Endothelial cell of umbilical vein (primary cell): ENCODE data around the gene MYH9. TPM values are rescaled to one million over a fixed set of nuclear protein-coding genes. Genes with fewer than 3 reads are reported as not detected.
A peak's percentile ranks its signal among the peaks of the same experiment; 100 is the strongest.

Source experiments
- BruUV-seq: library from RNA; stranded (reverse); fragments of 400-500 nt; replicated peaks from 2 replicates; lab custom pipeline; 2021; lab: Mats Ljungman, UMichigan
- CTCF ChIA-PET: fragments of 300-600, 350-600 bp; sonication (Branson Sonifier 250); formaldehyde crosslinking; loops from one replicate; lab custom pipeline; 2021; ENCODE audit warnings: antibody characterized with exemption, inconsistent platforms; lab: Charles Lee
- POLR2A ChIA-PET: fragments of 300-600, 350-600 bp; sonication (Branson Sonifier 250); formaldehyde crosslinking; loops from one replicate; lab custom pipeline; 2021; ENCODE audit warnings: antibody characterized with exemption, inconsistent platforms; lab: Charles Lee
- DNase-seq: peaks from one replicate; pipeline ENCODE4 v3.0.0-alpha.2; 2011; ENCODE audit warnings: low read depth, low spot score
- FAIRE-seq: peaks from 2 replicates; lab custom pipeline; 2011; peaks lifted over from hg19 to GRCh38; lab: Jason Lieb, UNC
- H2AFZ ChIP-seq: 2 replicates; pipeline ENCODE4 v1.6.0; 2012; ENCODE audit warnings: low read depth, low read length, control low read depth, inconsistent platforms
- H3K27ac ChIP-seq: 2 replicates; pipeline ENCODE4 v1.5.1; 2011; ENCODE audit warnings: low read depth, mild to moderate bottlenecking, control low read depth, low read length, moderate library complexity; ENCODE audit not compliant: insufficient read depth
- H3K27me3 ChIP-seq, 2 experiments: 2 replicates each; pipeline versions ENCODE4 v1.6.0 to v1.6.1; 2011; ENCODE audit warnings: low read length in 2 of 2, mixed read lengths in 1 of 2; ENCODE audit not compliant: control insufficient read depth in 2 of 2, insufficient read depth in 2 of 2
- H3K36me3 ChIP-seq, 2 experiments: 2 replicates in 1 of 2; 3 replicates in 1 of 2; pipeline ENCODE4 v1.5.1; 2011; ENCODE audit warnings: low read length in 2 of 2, mild to moderate bottlenecking in 1 of 2, moderate library complexity in 1 of 2; ENCODE audit not compliant: control insufficient read depth in 2 of 2, insufficient read depth in 2 of 2; ENCODE audit errors: extremely low read depth in 1 of 2
- H3K4me1 ChIP-seq: 3 replicates; pipeline ENCODE4 v1.5.1; 2011; ENCODE audit warnings: mild to moderate bottlenecking, low read length; ENCODE audit not compliant: control insufficient read depth, insufficient read depth; ENCODE audit errors: extremely low read depth
- H3K4me2 ChIP-seq: 2 replicates; pipeline ENCODE4 v1.6.1; 2011; ENCODE audit warnings: low read length, control low read depth, mixed read lengths; ENCODE audit not compliant: insufficient read depth
- H3K4me3 ChIP-seq, 3 experiments: fragments of 200-600 bp in 1 of 3; sonication (generic), shearing (Covaris generic) in 1 of 3; replicated peaks in 1 of 3; 2 replicates each; pipeline ENCODE4 v1.5.1; 2011 to 2016; ENCODE audit warnings: control low read depth in 3 of 3, low read length in 3 of 3, mild to moderate bottlenecking in 2 of 3, inconsistent platforms in 1 of 3, low read depth in 1 of 3, moderate library complexity in 1 of 3; ENCODE audit not compliant: insufficient read depth in 1 of 3
- H3K79me2 ChIP-seq: 2 replicates; pipeline ENCODE4 v1.6.0; 2012; ENCODE audit warnings: low read length, inconsistent platforms; ENCODE audit not compliant: control insufficient read depth, insufficient read depth
- H3K9ac ChIP-seq: replicated peaks from 2 replicates; pipeline ENCODE3; 2011; ENCODE audit warnings: low read length, control low read depth; ENCODE audit not compliant: insufficient read depth; ENCODE audit errors: extremely low read depth
- H3K9me1 ChIP-seq: replicated peaks from 3 replicates; pipeline ENCODE4 v1.6.0; 2011; ENCODE audit warnings: mild to moderate bottlenecking, low read length; ENCODE audit not compliant: control insufficient read depth, insufficient read depth; ENCODE audit errors: extremely low read depth
- H3K9me3 ChIP-seq: replicated peaks from 2 replicates; pipeline ENCODE4 v1.5.1; 2012; ENCODE audit warnings: low read length, inconsistent platforms; ENCODE audit not compliant: control insufficient read depth, insufficient read depth
- H4K20me1 ChIP-seq: replicated peaks from 2 replicates; pipeline ENCODE3; 2011; ENCODE audit warnings: mild to moderate bottlenecking, low read length; ENCODE audit not compliant: control insufficient read depth, insufficient read depth; ENCODE audit errors: extremely low read depth
- EZH2 ChIP-seq: IDR thresholded peaks from 2 replicates; pipeline ENCODE4 v1.6.1; 2012; ENCODE audit warnings: borderline replicate concordance, low read depth, mild to moderate bottlenecking, moderate library complexity, low read length, inconsistent platforms; ENCODE audit not compliant: severe bottlenecking
- FOS ChIP-seq: IDR thresholded peaks from 2 replicates; pipeline ENCODE4 v1.6.1; 2011; ENCODE audit warnings: mild to moderate bottlenecking, low read length, moderate library complexity, borderline replicate concordance; ENCODE audit not compliant: insufficient read depth
- GATA2 ChIP-seq: IDR thresholded peaks from 2 replicates; pipeline ENCODE4 v1.7.0; 2011; ENCODE audit warnings: low read depth, mild to moderate bottlenecking, moderate library complexity, mixed read lengths, low read length; ENCODE audit not compliant: insufficient read length, insufficient read depth
- JUN ChIP-seq: IDR thresholded peaks from 2 replicates; pipeline ENCODE4 v1.6.1; 2011; ENCODE audit warnings: borderline replicate concordance, low read depth; ENCODE audit not compliant: insufficient read length, insufficient read depth
- MAX ChIP-seq: IDR thresholded peaks from 2 replicates; pipeline ENCODE4 v1.6.1; 2011; ENCODE audit not compliant: insufficient read depth, insufficient read length
- MYC ChIP-seq: IDR thresholded peaks from one replicate; pipeline ENCODE4 v1.6.1; 2011; ENCODE audit warnings: mild to moderate bottlenecking, low read depth, low read length
- POLR2A ChIP-seq: IDR thresholded peaks from 2 replicates; pipeline ENCODE4 v1.6.1; 2012; ENCODE audit warnings: low read depth, mild to moderate bottlenecking, control low read depth, low read length
- POLR2AphosphoS5 ChIP-seq: IDR thresholded peaks from 2 replicates; pipeline ENCODE4 v1.6.1; 2012; ENCODE audit warnings: low read depth, mild to moderate bottlenecking, control low read depth, low read length, moderate library complexity; ENCODE audit not compliant: insufficient read depth
- dilution Hi-C: fragments of 300-500 bp; cut with MboI; formaldehyde crosslinking; loops from one replicate; pipeline ENCODE4 v1.15.0; 2019; ENCODE audit warnings: low sequenced_read_pairs; ENCODE audit not compliant: extremely low pct_ligation_motif_present
- intact Hi-C: fragments of 100-400 bp; cut with micrococcal nuclease; formaldehyde crosslinking; loops from one replicate; pipeline ENCODE4 v1.10.0; 2022
- polyA plus RNA-seq, 4 experiments: library from polyadenylated mRNA; depleted of rRNA in 3 of 4; stranded (reverse) in 3 of 4; unstranded in 1 of 4; fragments of >200 nt; gene quantifications; 2 replicates each; pipeline versions ENCODE4 v1.2.1 to v1.2.3, GENCODE V29; 2011 to 2012; ENCODE audit warnings: missing spikeins in 1 of 4
- total RNA-seq: library from RNA; stranded (reverse); gene quantifications from 2 replicates; pipeline ENCODE4 v1.2.3, GENCODE V29; 2021
- TF ChIP-seq, protein P1 (sequence below), 2 donors: IDR thresholded peaks; 1 replicate in 1 of 2; 2 replicates in 1 of 2; pipeline ENCODE4 v1.5.1; 2011; ENCODE audit warnings: low read length in 2 of 2, mild to moderate bottlenecking in 2 of 2, moderate library complexity in 2 of 2, control low read depth in 1 of 2, inconsistent platforms in 1 of 2, low read depth in 1 of 2; ENCODE audit not compliant: insufficient read depth in 1 of 2; ENCODE audit errors: extremely low read depth in 1 of 2

MYH9 gene
- total and polyA plus RNA-seq, 2 donors (not counting 3 experiments of a cell fraction or from before 2014, with no cell fraction given), result 188 to 1,413 TPM

- Histone ChIP-seq H3K79me2 (peaks cover 96% of the 10 kb centered on the region), H3K4me1 (peaks cover 85% of the 10 kb centered on the region), H3K4me2 (peak overlapping the region; percentile 5), H3K9me1 (no peaks in the 10 kb centered on the region), H2AFZ (no peak overlapping the region), H3K27ac (peak overlapping the region; percentile 60), H4K20me1 (no peaks in the 10 kb centered on the region), H3K27me3 (no peaks in the 10 kb centered on the region), H3K9me3 (no peaks in the 10 kb centered on the region), H3K36me3 (peaks cover under 1 to 13% of the 10 kb centered on the region in 2 experiments), H3K4me3 (no peak overlapping the region), H3K9ac (peak overlapping the region; percentile 50)
- dilution Hi-C loops (no loop called here), intact Hi-C loops (loop anchor here (1.0 to 5.0 kb wide), 3 partner anchors 9 to 35 kb away; partner anchors contain the start of gene MYH9)
- FAIRE-seq (no peak), DNase-seq (no peak)
- ChIA-PET POLR2A (interaction anchor here (0.6 to 1.4 kb wide), 5 partner anchors 9 to 69 kb away, joined by 3 to 6 read pairs (median 4); no protein-coding TSS in a partner anchor), CTCF (interaction anchor here (0.7 to 3.4 kb wide), 11 partner anchors 9 to 118 kb away, joined by 3 to 14 read pairs (median 4); no protein-coding TSS in a partner anchor)
- peak; percentile 10 for TF ChIP-seq MYC
- peak; percentile 6 for TF ChIP-seq POLR2A
- TF ChIP-seq EZH2, result no peak
- BruUV-seq, result no TSS peak
Observed at GRCh38 chr22:36351921-36352802, 35.6 kb downstream of the MYH9 start.

- peak overlapping the region; percentile 50 for H3K9ac ChIP-seq
- H2AFZ ChIP-seq, result no peak overlapping the region
- no peak overlapping the region for H3K4me3 ChIP-seq
- ChIA-PET POLR2A (interaction anchor here (0.8 to 1.0 kb wide), 2 partner anchors 14 to 18 kb away, joined by 3 to 4 read pairs; no protein-coding TSS in a partner anchor), CTCF (interaction anchor here (0.8 to 3.4 kb wide), 8 partner anchors 8 to 120 kb away, joined by 3 to 14 read pairs (median 6); no protein-coding TSS in a partner anchor)
- FAIRE-seq (peak; percentile 71), DNase-seq (peak; percentile 56)
- no peaks in the 10 kb centered on the region for H3K9me1 ChIP-seq
- no TSS peak for BruUV-seq
- intact Hi-C loops (loop anchor here (5.0 kb wide), 1 partner anchor 36 kb away; the partner anchor contains the start of gene MYH9), dilution Hi-C loops (no loop called here)
- no peaks in the 10 kb centered on the region for H3K9me3 ChIP-seq
- peak overlapping the region; percentile 60 for H3K27ac ChIP-seq
- H3K36me3 ChIP-seq, result peaks cover 7 to 11% of the 10 kb centered on the region in 2 experiments
- TF ChIP-seq GATA2 (no peak), EZH2 (no peak), POLR2A (no peak), FOS (no peak), MAX (no peak), MYC (no peak), POLR2AphosphoS5 (no peak), JUN (no peak)
- TF ChIP-seq, protein P1, sequence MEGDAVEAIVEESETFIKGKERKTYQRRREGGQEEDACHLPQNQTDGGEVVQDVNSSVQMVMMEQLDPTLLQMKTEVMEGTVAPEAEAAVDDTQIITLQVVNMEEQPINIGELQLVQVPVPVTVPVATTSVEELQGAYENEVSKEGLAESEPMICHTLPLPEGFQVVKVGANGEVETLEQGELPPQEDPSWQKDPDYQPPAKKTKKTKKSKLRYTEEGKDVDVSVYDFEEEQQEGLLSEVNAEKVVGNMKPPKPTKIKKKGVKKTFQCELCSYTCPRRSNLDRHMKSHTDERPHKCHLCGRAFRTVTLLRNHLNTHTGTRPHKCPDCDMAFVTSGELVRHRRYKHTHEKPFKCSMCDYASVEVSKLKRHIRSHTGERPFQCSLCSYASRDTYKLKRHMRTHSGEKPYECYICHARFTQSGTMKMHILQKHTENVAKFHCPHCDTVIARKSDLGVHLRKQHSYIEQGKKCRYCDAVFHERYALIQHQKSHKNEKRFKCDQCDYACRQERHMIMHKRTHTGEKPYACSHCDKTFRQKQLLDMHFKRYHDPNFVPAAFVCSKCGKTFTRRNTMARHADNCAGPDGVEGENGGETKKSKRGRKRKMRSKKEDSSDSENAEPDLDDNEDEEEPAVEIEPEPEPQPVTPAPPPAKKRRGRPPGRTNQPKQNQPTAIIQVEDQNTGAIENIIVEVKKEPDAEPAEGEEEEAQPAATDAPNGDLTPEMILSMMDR (IDR thresholded peaks at IDR 0.05; ENCODE audit: extremely low read depth in 1 of 2, insufficient read depth in 1 of 2, low read depth in 1 of 2, low read length in 2 of 2), result no peak
- peaks cover 86% of the 10 kb centered on the region for H3K4me1 ChIP-seq
- H4K20me1 ChIP-seq, result no peaks in the 10 kb centered on the region
- no peak overlapping the region for H3K4me2 ChIP-seq
- H3K27me3 ChIP-seq, result no peaks in the 10 kb centered on the region
- peaks cover 97% of the 10 kb centered on the region for H3K79me2 ChIP-seq
Observed at GRCh38 chr22:36350751-36351594, 36.8 kb downstream of the MYH9 start.
